GM23338 (cell line): ENCODE data around the gene KCNJ2. TPM values are rescaled to one million over a fixed set of nuclear protein-coding genes. Genes with fewer than 3 reads are reported as not detected.
A peak's percentile ranks its signal among the peaks of the same experiment; 100 is the strongest.

Experiments
- ATAC-seq: fragments of 200-7000 bp; cut with Tn5 transposase; 3 replicates; pipeline ENCODE4 v1.9.1; 2020
- DNase-seq: peaks from one replicate; pipeline ENCODE4 v3.0.0-alpha.2; 2015; ENCODE audit warnings: low spot score
- H2AFZ ChIP-seq: fragments of 200-600 bp; sonication (generic); 2 replicates; pipeline ENCODE4 v1.8.0; 2016; ENCODE audit warnings: antibody characterized with exemption, mild to moderate bottlenecking, moderate library complexity
- H3F3A ChIP-seq: fragments of 200-600 bp; sonication (generic); replicated peaks from 2 replicates; pipeline ENCODE4 v1.8.0; 2017; ENCODE audit warnings: antibody characterized with exemption, mixed run types, low read depth
- H3K27ac ChIP-seq: fragments of 200-600 bp; sonication (generic); 2 replicates; pipeline ENCODE4 v1.6.1; 2016; ENCODE audit warnings: low read depth
- H3K27me3 ChIP-seq: fragments of 200-600 bp; sonication (generic); 2 replicates; pipeline ENCODE4 v1.8.0; 2016; ENCODE audit warnings: mild to moderate bottlenecking, mixed run types, moderate library complexity; ENCODE audit not compliant: insufficient read depth
- H3K36me3 ChIP-seq: fragments of 200-600 bp; sonication (generic); 2 replicates; pipeline ENCODE4 v1.8.0; 2016; ENCODE audit warnings: mild to moderate bottlenecking; ENCODE audit not compliant: insufficient read depth
- H3K4me1 ChIP-seq: fragments of 200-600 bp; sonication (generic); 2 replicates; pipeline ENCODE4 v1.8.0; 2016; ENCODE audit warnings: mild to moderate bottlenecking, moderate library complexity; ENCODE audit not compliant: insufficient read depth
- H3K4me2 ChIP-seq: fragments of 200-600 bp; sonication (generic); 2 replicates; pipeline ENCODE4 v1.7.1; 2017; ENCODE audit warnings: mixed run types
- H3K4me3 ChIP-seq: fragments of 200-600 bp; sonication (generic); 2 replicates; pipeline ENCODE4 v1.6.1; 2016; ENCODE audit warnings: mixed run types
- H3K79me2 ChIP-seq: fragments of 200-600 bp; sonication (generic); replicated peaks from 2 replicates; pipeline ENCODE4 v1.8.0; 2017; ENCODE audit warnings: mild to moderate bottlenecking; ENCODE audit not compliant: insufficient read depth
- H3K9me2 ChIP-seq: fragments of 200-600 bp; sonication (generic); 2 replicates; pipeline ENCODE4 v1.8.0; 2017; ENCODE audit not compliant: insufficient read depth
- H4K20me1 ChIP-seq: fragments of 200-600 bp; sonication (generic); replicated peaks from 2 replicates; pipeline ENCODE4 v1.8.0; 2017; ENCODE audit warnings: mild to moderate bottlenecking; ENCODE audit not compliant: insufficient read depth
- H3K27ac Mint-ChIP-seq: 2 replicates; pipeline ENCODE4 v1.8.0; 2020; ENCODE audit warnings: inconsistent platforms, mild to moderate bottlenecking, moderate library complexity, mixed read lengths
- H3K27me3 Mint-ChIP-seq: 3 replicates; pipeline ENCODE4 v1.8.0; 2022; ENCODE audit warnings: low read depth, mild to moderate bottlenecking, moderate library complexity, mixed read lengths, inconsistent platforms; ENCODE audit not compliant: insufficient read depth, poor library complexity
- H3K36me3 Mint-ChIP-seq: 3 replicates; pipeline ENCODE4 v1.8.0; 2021; ENCODE audit warnings: low read depth, mild to moderate bottlenecking, inconsistent platforms, moderate library complexity, mixed read lengths
- H3K4me1 Mint-ChIP-seq: 3 replicates; pipeline ENCODE4 v1.8.0; 2020; ENCODE audit warnings: mild to moderate bottlenecking, inconsistent platforms, mixed read lengths
- H3K4me3 Mint-ChIP-seq: 3 replicates; pipeline ENCODE4 v1.8.0; 2021; ENCODE audit warnings: moderate library complexity, mild to moderate bottlenecking, inconsistent platforms, mixed read lengths
- H3K9me3 Mint-ChIP-seq: 3 replicates; pipeline ENCODE4 v1.8.0; 2020; ENCODE audit warnings: moderate library complexity, mild to moderate bottlenecking, inconsistent platforms, mixed read lengths
- EZH2 ChIP-seq: fragments of 200-600 bp; sonication (generic); IDR thresholded peaks from one replicate; pipeline ENCODE4 v1.8.0; 2017; ENCODE audit warnings: antibody characterized with exemption, mild to moderate bottlenecking, low read depth; ENCODE audit not compliant: unreplicated experiment
- JUNB ChIP-seq: IDR thresholded peaks from one replicate; pipeline ENCODE4 v1.6.1; 2016; ENCODE audit warnings: antibody characterized with exemption; ENCODE audit not compliant: unreplicated experiment
- polyA plus RNA-seq: library from polyadenylated mRNA; unstranded; fragments of >200 nt; fragmentation: Nextera tagmentation; extraction: Ambion mirVana; gene quantifications from 2 replicates; pipeline ENCODE4 v1.2.1, GENCODE V29; 2016
- total RNA-seq: library from RNA; depleted of rRNA; stranded (reverse); fragments of >200 nt; shearing (Covaris generic); gene quantifications from 2 replicates; pipeline ENCODE4 v1.2.3, GENCODE V29; 2014
- TF ChIP-seq, protein P1 (sequence below), 2 experiments: fragments of 200-600 bp in 1 of 2; sonication (generic) in 1 of 2; conservative IDR thresholded peaks; 2 replicates each; pipeline versions ENCODE4 v1.5.1 to v1.6.1; 2016 to 2017; ENCODE audit warnings: antibody characterized with exemption in 2 of 2, low read depth in 2 of 2, mild to moderate bottlenecking in 2 of 2, moderate library complexity in 1 of 2
- TF ChIP-seq, protein P2 (sequence below): fragments of 250-450 bp; sonication (Bioruptor Pico); IDR thresholded peaks from 2 replicates; pipeline ENCODE4 v1.5.0; 2020; ENCODE audit warnings: mild to moderate bottlenecking, moderate library complexity

The KCNJ2 gene
- total and polyA plus RNA-seq, 2 experiments from 2014 or later, result 2.1 to 4.4 TPM

GRCh38 chr17:70169709-70170597 is 621 bp downstream of the KCNJ2 start:
- H3K27me3 Mint-ChIP-seq, result peaks cover 14% of the 10 kb centered on the region
- no peaks in the 10 kb centered on the region for H3K9me2 ChIP-seq
- H3K4me1 ChIP-seq, result peaks cover 16% of the 10 kb centered on the region
- H4K20me1 ChIP-seq, result 0 out of 2 replicates have a peak, but pooled peaks cover 4% of the 10 kb centered on the region
- peaks cover 11% of the 10 kb centered on the region; the same call in 1 of the 2 replicates for H3K79me2 ChIP-seq
- ATAC-seq, result peak; percentile 54
- no peaks in the 10 kb centered on the region for H3F3A ChIP-seq
- peak; percentile 24 for DNase-seq
- peak overlapping the region; percentile 72 for H3K4me3 ChIP-seq
- peak overlapping the region; percentile 84 for H3K4me3 Mint-ChIP-seq
- TF ChIP-seq, protein P1, sequence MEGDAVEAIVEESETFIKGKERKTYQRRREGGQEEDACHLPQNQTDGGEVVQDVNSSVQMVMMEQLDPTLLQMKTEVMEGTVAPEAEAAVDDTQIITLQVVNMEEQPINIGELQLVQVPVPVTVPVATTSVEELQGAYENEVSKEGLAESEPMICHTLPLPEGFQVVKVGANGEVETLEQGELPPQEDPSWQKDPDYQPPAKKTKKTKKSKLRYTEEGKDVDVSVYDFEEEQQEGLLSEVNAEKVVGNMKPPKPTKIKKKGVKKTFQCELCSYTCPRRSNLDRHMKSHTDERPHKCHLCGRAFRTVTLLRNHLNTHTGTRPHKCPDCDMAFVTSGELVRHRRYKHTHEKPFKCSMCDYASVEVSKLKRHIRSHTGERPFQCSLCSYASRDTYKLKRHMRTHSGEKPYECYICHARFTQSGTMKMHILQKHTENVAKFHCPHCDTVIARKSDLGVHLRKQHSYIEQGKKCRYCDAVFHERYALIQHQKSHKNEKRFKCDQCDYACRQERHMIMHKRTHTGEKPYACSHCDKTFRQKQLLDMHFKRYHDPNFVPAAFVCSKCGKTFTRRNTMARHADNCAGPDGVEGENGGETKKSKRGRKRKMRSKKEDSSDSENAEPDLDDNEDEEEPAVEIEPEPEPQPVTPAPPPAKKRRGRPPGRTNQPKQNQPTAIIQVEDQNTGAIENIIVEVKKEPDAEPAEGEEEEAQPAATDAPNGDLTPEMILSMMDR (conservative IDR thresholded peaks at IDR 0.05; ENCODE audit: low read depth in 2 of 2), result no peak
- TF ChIP-seq EZH2 (peak; percentile 21), JUNB (no peak)
- no peak overlapping the region for H3K27ac Mint-ChIP-seq
- peaks cover 15% of the 10 kb centered on the region for H3K4me1 Mint-ChIP-seq
- H2AFZ ChIP-seq, result peak overlapping the region; percentile 95
- peaks cover 41% of the 10 kb centered on the region for H3K27me3 ChIP-seq
- H3K9me3 Mint-ChIP-seq, result no peaks in the 10 kb centered on the region
- H3K36me3 Mint-ChIP-seq, result no peaks in the 10 kb centered on the region
- no peak overlapping the region for H3K27ac ChIP-seq
- no peaks in the 10 kb centered on the region for H3K36me3 ChIP-seq
- H3K4me2 ChIP-seq, result peak overlapping the region; percentile 96

GRCh38 chr17:70171159-70171558 is 1.8 kb downstream of the KCNJ2 start:
- Histone ChIP-seq H3K4me1 (peaks cover 16% of the 10 kb centered on the region), H3K9me2 (no peaks in the 10 kb centered on the region), H3K36me3 (no peaks in the 10 kb centered on the region), H3K79me2 (peaks cover 11% of the 10 kb centered on the region; the same call in 1 of the 2 replicates), H2AFZ (no peak overlapping the region), H3F3A (no peaks in the 10 kb centered on the region), H4K20me1 (0 out of 2 replicates have a peak, but pooled peaks cover 4% of the 10 kb centered on the region), H3K4me2 (peak overlapping the region; percentile 96), H3K27me3 (peaks cover 41% of the 10 kb centered on the region), H3K27ac (no peak overlapping the region), H3K4me3 (peak overlapping the region; percentile 72)
- ATAC-seq (no peak), DNase-seq (peak; percentile 21)
- H3K4me1 Mint-ChIP-seq, result peaks cover 15% of the 10 kb centered on the region
- H3K27me3 Mint-ChIP-seq, result peaks cover 15% of the 10 kb centered on the region
- no peaks in the 10 kb centered on the region for H3K9me3 Mint-ChIP-seq
- H3K27ac Mint-ChIP-seq, result no peak overlapping the region
- H3K4me3 Mint-ChIP-seq, result peak overlapping the region; percentile 84; the same call in 2 of the 3 replicates
- H3K36me3 Mint-ChIP-seq, result peaks cover 10% of the 10 kb centered on the region; the same call in 2 of the 3 replicates
- TF ChIP-seq, protein P2, sequence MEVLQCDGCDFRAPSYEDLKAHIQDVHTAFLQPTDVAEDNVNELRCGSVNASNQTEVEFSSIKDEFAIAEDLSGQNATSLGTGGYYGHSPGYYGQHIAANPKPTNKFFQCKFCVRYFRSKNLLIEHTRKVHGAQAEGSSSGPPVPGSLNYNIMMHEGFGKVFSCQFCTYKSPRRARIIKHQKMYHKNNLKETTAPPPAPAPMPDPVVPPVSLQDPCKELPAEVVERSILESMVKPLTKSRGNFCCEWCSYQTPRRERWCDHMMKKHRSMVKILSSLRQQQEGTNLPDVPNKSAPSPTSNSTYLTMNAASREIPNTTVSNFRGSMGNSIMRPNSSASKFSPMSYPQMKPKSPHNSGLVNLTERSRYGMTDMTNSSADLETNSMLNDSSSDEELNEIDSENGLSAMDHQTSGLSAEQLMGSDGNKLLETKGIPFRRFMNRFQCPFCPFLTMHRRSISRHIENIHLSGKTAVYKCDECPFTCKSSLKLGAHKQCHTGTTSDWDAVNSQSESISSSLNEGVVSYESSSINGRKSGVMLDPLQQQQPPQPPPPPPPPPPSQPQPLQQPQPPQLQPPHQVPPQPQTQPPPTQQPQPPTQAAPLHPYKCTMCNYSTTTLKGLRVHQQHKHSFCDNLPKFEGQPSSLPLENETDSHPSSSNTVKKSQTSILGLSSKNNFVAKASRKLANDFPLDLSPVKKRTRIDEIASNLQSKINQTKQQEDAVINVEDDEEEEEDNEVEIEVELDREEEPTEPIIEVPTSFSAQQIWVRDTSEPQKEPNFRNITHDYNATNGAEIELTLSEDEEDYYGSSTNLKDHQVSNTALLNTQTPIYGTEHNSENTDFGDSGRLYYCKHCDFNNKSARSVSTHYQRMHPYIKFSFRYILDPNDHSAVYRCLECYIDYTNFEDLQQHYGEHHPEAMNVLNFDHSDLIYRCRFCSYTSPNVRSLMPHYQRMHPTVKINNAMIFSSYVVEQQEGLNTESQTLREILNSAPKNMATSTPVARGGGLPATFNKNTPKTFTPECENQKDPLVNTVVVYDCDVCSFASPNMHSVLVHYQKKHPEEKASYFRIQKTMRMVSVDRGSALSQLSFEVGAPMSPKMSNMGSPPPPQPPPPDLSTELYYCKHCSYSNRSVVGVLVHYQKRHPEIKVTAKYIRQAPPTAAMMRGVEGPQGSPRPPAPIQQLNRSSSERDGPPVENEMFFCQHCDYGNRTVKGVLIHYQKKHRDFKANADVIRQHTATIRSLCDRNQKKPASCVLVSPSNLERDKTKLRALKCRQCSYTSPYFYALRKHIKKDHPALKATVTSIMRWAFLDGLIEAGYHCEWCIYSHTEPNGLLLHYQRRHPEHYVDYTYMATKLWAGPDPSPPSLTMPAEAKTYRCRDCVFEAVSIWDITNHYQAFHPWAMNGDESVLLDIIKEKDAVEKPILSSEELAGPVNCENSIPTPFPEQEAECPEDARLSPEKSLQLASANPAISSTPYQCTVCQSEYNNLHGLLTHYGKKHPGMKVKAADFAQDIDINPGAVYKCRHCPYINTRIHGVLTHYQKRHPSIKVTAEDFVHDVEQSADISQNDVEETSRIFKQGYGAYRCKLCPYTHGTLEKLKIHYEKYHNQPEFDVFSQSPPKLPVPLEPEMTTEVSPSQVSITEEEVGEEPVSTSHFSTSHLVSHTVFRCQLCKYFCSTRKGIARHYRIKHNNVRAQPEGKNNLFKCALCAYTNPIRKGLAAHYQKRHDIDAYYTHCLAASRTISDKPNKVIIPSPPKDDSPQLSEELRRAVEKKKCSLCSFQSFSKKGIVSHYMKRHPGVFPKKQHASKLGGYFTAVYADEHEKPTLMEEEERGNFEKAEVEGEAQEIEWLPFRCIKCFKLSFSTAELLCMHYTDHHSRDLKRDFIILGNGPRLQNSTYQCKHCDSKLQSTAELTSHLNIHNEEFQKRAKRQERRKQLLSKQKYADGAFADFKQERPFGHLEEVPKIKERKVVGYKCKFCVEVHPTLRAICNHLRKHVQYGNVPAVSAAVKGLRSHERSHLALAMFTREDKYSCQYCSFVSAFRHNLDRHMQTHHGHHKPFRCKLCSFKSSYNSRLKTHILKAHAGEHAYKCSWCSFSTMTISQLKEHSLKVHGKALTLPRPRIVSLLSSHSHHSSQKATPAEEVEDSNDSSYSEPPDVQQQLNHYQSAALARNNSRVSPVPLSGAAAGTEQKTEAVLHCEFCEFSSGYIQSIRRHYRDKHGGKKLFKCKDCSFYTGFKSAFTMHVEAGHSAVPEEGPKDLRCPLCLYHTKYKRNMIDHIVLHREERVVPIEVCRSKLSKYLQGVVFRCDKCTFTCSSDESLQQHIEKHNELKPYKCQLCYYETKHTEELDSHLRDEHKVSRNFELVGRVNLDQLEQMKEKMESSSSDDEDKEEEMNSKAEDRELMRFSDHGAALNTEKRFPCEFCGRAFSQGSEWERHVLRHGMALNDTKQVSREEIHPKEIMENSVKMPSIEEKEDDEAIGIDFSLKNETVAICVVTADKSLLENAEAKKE, result no peak
